HL-60 (cell line): Measurements from ENCODE around the gene IFI44.

Experiments used
- CTCF ChIP-seq: IDR thresholded peaks from one replicate; pipeline ENCODE4 v1.5.1; 2011; ENCODE audit warnings: low read length, control low read depth, inconsistent platforms; ENCODE audit not compliant: insufficient read depth
- GABPA ChIP-seq: IDR thresholded peaks from 2 replicates; pipeline ENCODE4 v1.6.1; 2012; ENCODE audit warnings: low read depth
- POLR2AphosphoS5 ChIP-seq: IDR thresholded peaks from 2 replicates; pipeline ENCODE4 v1.6.1; 2012; ENCODE audit warnings: low read depth
- REST ChIP-seq: IDR thresholded peaks from 2 replicates; pipeline ENCODE4 v1.6.1; 2012; ENCODE audit warnings: low read depth; ENCODE audit not compliant: insufficient replicate concordance

GRCh38 chr1:78681265-78681664 lies 31.6 kb downstream of the IFI44 start:
- TF ChIP-seq CTCF (no peak), POLR2AphosphoS5 (no peak), REST (no peak), GABPA (no peak)
